Gastroesophageal sphincter (tissue), 3 donors: ENCODE measurements around the gene MIB2.
"Not testable (repeated sequence)": the region's sequence is repeated elsewhere in the genome, so short reads cannot be mapped to it uniquely, and the experiment has no call there.

Experiments
- CTCF ChIP-seq, 4 experiments: fragments of 200-600 bp in 2 of 4; fragments of 450-650 bp in 2 of 4; sonication (generic) in 1 of 4; IDR thresholded peaks; one replicate each; pipeline ENCODE4 v1.5.1; 2017 to 2019; ENCODE audit warnings: antibody characterized with exemption in 4 of 4, mild to moderate bottlenecking in 2 of 4, moderate library complexity in 2 of 4
- EP300 ChIP-seq: sonication (generic); formaldehyde crosslinking; IDR thresholded peaks from one replicate; pipeline ENCODE4 v1.6.1; 2017; ENCODE audit warnings: antibody characterized with exemption, mild to moderate bottlenecking

- TF ChIP-seq CTCF (IDR thresholded peaks at IDR 0.05) = peak in 2 of 4 experiments; percentile 39 to 44
- TF ChIP-seq EP300 = not testable (repeated sequence)
Observed at GRCh38 chr1:1658583-1659549, 43.6 kb downstream of the MIB2 start, which contains the start of gene CDK11B.
